ENCODE measurements around the gene SYNGAP1. TPM values are rescaled to one million over a fixed set of nuclear protein-coding genes. Genes with fewer than 3 reads are reported as not detected.
"Not testable (repeated sequence)": the region's sequence is repeated elsewhere in the genome, so short reads cannot be mapped to it uniquely, and the experiment has no call there.

SYNGAP1 gene
- total RNA-seq, 3 donors from 2014 or later (not counting 1 experiment from before 2014, with no cell fraction given): 43.5 to 61.6 (median 55.8) TPM

DNA sequence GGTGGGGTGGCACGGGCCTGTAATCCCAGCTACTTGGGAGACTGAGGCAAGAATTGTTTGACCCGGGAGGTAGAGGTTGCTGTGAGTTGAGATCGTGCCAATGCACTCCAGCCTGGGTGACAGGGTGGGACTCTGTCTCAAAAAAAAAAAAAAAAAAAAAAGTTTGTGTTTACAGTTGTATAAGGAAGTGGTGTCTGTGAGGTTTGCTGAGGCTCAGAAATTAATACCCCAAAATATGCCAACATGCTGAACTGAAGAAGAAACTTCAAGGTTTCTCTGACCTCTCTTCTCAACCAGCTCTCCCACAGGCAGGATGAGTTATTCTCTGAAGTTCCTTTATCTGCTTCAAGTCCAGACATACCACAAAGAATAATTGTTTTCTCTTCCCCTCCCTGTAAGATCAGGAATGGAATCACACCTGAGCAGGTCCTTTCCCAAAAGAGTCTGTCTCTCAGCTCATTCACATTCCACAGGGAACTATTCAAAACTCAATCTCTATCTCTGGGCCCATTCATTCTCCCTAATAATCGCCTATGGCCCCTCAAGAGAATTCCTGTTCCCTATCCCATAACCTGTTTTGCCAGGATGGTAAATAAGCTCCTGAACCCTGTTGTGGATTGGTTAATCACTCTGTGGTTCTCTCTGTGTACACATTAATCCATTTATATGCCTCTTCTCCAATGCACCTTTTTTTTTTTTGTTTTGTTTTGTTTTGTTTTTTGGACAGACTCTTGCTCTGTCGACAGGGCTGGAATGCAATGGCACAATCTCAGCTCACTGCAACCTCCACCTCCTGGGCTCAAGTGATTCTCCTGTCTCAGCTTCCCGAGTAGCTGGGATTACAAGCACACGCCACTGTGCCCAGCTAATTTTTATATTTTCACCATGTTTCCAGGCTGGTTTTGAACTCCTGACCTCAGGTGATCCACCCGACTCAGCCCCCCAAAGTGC lies 45.6 kb upstream of the SYNGAP1 start:
- no peaks in the 10 kb centered on the region for H3K27me3 Mint-ChIP-seq (ENCODE audit: low read depth in 2 of 2)
- 83% methylated on average over 8 of the region's 8 CpGs for WGBS (ENCODE audit: insufficient coverage)
- Histone ChIP-seq H3K27ac (ENCODE audit: low read length) (peak overlapping the region; percentile 60), H3K9me3 (ENCODE audit: control insufficient read depth, insufficient read depth, low read length) (no peaks in the 10 kb centered on the region), H3K27me3 (ENCODE audit: control insufficient read depth, insufficient read depth, low read length) (no peaks in the 10 kb centered on the region), H3K4me3 (ENCODE audit: low read length) (no peak overlapping the region), H3K36me3 (ENCODE audit: control insufficient read depth, insufficient read depth, low read length) (no peaks in the 10 kb centered on the region), H3K4me1 (ENCODE audit: control insufficient read depth, insufficient read depth, low read length) (peaks cover 25% of the 10 kb centered on the region)
- TF ChIP-seq, protein P1, sequence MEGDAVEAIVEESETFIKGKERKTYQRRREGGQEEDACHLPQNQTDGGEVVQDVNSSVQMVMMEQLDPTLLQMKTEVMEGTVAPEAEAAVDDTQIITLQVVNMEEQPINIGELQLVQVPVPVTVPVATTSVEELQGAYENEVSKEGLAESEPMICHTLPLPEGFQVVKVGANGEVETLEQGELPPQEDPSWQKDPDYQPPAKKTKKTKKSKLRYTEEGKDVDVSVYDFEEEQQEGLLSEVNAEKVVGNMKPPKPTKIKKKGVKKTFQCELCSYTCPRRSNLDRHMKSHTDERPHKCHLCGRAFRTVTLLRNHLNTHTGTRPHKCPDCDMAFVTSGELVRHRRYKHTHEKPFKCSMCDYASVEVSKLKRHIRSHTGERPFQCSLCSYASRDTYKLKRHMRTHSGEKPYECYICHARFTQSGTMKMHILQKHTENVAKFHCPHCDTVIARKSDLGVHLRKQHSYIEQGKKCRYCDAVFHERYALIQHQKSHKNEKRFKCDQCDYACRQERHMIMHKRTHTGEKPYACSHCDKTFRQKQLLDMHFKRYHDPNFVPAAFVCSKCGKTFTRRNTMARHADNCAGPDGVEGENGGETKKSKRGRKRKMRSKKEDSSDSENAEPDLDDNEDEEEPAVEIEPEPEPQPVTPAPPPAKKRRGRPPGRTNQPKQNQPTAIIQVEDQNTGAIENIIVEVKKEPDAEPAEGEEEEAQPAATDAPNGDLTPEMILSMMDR (IDR thresholded peaks at IDR 0.05): no peak
- H3K36me3 Mint-ChIP-seq: no peaks in the 10 kb centered on the region
- peak; percentile 57 to 75 (median 72) for ATAC-seq
- H3K9me3 Mint-ChIP-seq: no peaks in the 10 kb centered on the region
- peak overlapping the region; percentile 85 to 91 for H3K27ac Mint-ChIP-seq
- DNase-seq: peak in 1 of 2 donors; percentile 38
- intact Hi-C loops (cut with micrococcal nuclease): no loop called here
- peaks cover 11 to 24% of the 10 kb centered on the region in 2 donors for H3K4me1 Mint-ChIP-seq
- H3K4me3 Mint-ChIP-seq: peak overlapping the region; percentile 37

DNA sequence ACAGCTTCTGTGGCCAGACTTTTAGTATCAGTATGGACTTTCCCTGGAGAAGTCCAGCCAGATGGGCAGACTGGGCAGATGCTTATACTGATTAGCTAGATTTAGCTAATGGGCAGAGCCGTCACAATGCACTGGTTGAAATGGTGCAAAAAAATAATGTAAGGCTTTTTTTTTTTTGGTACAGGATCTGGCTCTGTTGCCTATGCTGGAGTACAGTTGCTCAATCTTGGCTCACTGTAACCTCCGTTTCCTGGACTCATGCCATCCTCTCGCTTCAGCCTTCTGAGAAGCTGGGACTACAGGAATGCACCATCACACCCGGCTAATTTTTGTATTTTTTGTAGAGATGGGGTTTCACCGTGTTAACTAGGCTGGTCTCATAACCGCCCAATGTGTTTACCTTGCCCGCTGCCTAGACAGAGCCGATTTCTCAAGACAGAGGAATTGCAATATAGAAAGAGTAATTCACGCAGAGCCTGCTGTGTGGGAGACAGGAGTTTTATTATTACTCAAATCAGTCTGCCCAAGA lies 44.7 kb upstream of the SYNGAP1 start:
- Histone ChIP-seq H3K9me3 (ENCODE audit: control insufficient read depth, insufficient read depth, low read length) (no peaks in the 10 kb centered on the region), H3K4me3 (ENCODE audit: low read length) (no peak overlapping the region), H3K27me3 (ENCODE audit: control insufficient read depth, insufficient read depth, low read length) (no peaks in the 10 kb centered on the region), H3K36me3 (ENCODE audit: control insufficient read depth, insufficient read depth, low read length) (no peaks in the 10 kb centered on the region), H3K27ac (ENCODE audit: low read length) (peak overlapping the region; percentile 26), H3K4me1 (ENCODE audit: control insufficient read depth, insufficient read depth, low read length) (peaks cover 25% of the 10 kb centered on the region)
- H3K36me3 Mint-ChIP-seq: no peaks in the 10 kb centered on the region
- no peak for ATAC-seq
- H3K4me3 Mint-ChIP-seq: no peak overlapping the region
- peak overlapping the region; percentile 85 to 91 for H3K27ac Mint-ChIP-seq
- intact Hi-C loops (cut with micrococcal nuclease): no loop called here
- TF ChIP-seq, protein P1 (IDR thresholded peaks at IDR 0.05): no peak
- H3K9me3 Mint-ChIP-seq: no peaks in the 10 kb centered on the region
- H3K27me3 Mint-ChIP-seq (ENCODE audit: low read depth in 2 of 2): no peaks in the 10 kb centered on the region
- WGBS (ENCODE audit: insufficient coverage): 58% methylated on average over 9 of the region's 9 CpGs
- H3K4me1 Mint-ChIP-seq: peaks cover 11 to 24% of the 10 kb centered on the region in 2 donors
- no peak for DNase-seq

DNA sequence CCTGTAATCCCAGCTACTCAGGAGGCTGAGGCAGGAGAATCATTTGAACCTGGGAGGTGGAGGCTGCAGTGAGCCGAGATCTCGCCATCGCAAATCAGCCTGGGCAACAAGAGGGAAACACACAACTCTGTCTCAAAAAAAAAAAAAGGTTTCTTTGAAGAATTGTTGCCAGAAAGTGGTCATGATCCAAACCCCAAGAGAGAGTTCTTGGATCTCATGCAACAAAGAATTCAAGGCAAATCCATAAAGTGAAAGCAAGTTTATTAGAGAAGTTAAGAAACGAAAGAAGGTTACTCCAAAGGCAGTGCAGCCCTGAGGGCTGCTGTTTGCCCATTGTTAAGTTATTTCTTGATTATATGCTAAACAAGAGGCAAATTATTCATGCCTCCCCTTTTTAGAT lies 42.7 kb upstream of the SYNGAP1 start:
- DNase-seq (no peak), ATAC-seq (no peak)
- 100% methylated on average over 4 of the region's 4 CpGs for WGBS (ENCODE audit: insufficient coverage)
- intact Hi-C loops (cut with micrococcal nuclease): no loop called here
- TF ChIP-seq, protein P1 (IDR thresholded peaks at IDR 0.05): no peak
- H3K27me3 Mint-ChIP-seq (ENCODE audit: low read depth in 2 of 2): no peaks in the 10 kb centered on the region
- Histone ChIP-seq H3K27ac (ENCODE audit: low read length) (no peak overlapping the region), H3K4me3 (ENCODE audit: low read length) (no peak overlapping the region), H3K36me3 (ENCODE audit: control insufficient read depth, insufficient read depth, low read length) (no peaks in the 10 kb centered on the region), H3K27me3 (ENCODE audit: control insufficient read depth, insufficient read depth, low read length) (no peaks in the 10 kb centered on the region), H3K9me3 (ENCODE audit: control insufficient read depth, insufficient read depth, low read length) (no peaks in the 10 kb centered on the region), H3K4me1 (ENCODE audit: control insufficient read depth, insufficient read depth, low read length) (peaks cover 25% of the 10 kb centered on the region)
- no peak overlapping the region for H3K27ac Mint-ChIP-seq
- no peaks in the 10 kb centered on the region for H3K36me3 Mint-ChIP-seq
- H3K4me3 Mint-ChIP-seq: no peak overlapping the region
- no peaks in the 10 kb centered on the region for H3K9me3 Mint-ChIP-seq
- peaks cover 11 to 24% of the 10 kb centered on the region in 2 donors for H3K4me1 Mint-ChIP-seq

DNA sequence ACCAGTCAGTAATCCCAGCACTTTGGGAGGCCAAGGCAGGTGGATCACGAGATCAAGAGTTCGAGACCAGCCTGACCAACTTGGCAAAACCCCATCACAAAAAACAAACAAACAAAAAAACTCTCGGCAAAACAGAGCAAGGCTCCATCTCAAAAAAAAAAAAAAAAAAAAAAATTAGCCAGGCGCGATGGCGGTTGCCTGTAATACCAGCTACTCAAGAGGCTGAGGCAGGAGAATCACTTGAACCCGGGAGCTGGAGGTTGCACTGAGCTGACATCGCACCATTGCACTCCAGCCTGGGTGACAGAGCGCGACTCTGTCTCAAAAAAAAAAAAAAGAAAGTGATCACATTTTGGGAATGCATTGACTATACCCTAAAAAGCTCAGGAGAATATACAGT lies 40.7 kb upstream of the SYNGAP1 start:
- H3K36me3 ChIP-seq (ENCODE audit: control insufficient read depth, insufficient read depth, low read length); H3K27me3 Mint-ChIP-seq (ENCODE audit: low read depth in 2 of 2); H3K36me3 Mint-ChIP-seq; DNase-seq; intact Hi-C loops (cut with micrococcal nuclease); H3K4me3 Mint-ChIP-seq; H3K9me3 Mint-ChIP-seq; H3K27ac Mint-ChIP-seq; H3K4me3 ChIP-seq (ENCODE audit: low read length); H3K9me3 ChIP-seq (ENCODE audit: control insufficient read depth, insufficient read depth, low read length); H3K27me3 ChIP-seq (ENCODE audit: control insufficient read depth, insufficient read depth, low read length); ATAC-seq; H3K27ac ChIP-seq (ENCODE audit: low read length): not testable (repeated sequence)
- H3K4me1 ChIP-seq (ENCODE audit: control insufficient read depth, insufficient read depth, low read length): peaks cover 12% of the 10 kb centered on the region
- 93% methylated on average over 10 of the region's 10 CpGs for WGBS (ENCODE audit: insufficient coverage)
- peaks cover 9 to 14% of the 10 kb centered on the region in 2 donors for H3K4me1 Mint-ChIP-seq
